ENCODE results near the gene SMIM35.

DNA sequence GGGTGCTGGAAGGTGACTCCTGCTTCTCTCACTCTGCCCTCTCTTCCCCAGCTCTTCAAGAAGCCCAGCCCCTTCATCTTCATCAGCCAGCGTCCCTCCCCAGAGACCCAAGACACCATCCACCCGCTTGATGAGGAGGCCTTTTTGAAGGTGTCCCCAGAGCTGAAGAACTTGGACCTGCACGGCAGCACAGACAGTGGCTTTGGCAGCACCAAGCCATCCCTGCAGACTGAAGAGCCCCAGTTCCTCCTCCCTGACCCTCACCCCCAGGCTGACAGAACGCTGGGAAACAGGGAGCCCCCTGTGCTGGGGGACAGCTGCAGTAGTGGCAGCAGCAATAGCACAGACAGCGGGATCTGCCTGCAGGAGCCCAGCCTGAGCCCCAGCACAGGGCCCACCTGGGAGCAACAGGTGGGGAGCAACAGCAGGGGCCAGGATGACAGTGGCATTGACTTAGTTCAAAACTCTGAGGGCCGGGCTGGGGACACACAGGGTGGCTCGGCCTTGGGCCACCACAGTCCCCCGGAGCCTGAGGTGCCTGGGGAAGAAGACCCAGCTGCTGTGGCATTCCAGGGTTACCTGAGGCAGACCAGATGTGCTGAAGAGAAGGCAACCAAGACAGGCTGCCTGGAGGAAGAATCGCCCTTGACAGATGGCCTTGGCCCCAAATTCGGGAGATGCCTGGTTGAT, 88.0 kb downstream of the SMIM35 start:
- TF ChIP-seq POLR2A (IDR thresholded peaks at IDR 0.05; ENCODE audit: low read length) (no peak), GATA1 (IDR thresholded peaks at IDR 0.05; ENCODE audit: low read depth, low read length) (no peak)

Data from erythroblast (primary cell).